Suprapubic skin (tissue), 4 donors: ENCODE data around the gene PWWP2B. TPM values are rescaled to one million over a fixed set of nuclear protein-coding genes. Genes with fewer than 3 reads are reported as not detected.

ENCODE experiments used
- DNase-seq, 2 donors: peaks; one replicate each; pipeline ENCODE4 v3.0.0-alpha.2; 2019; ENCODE audit warnings: low spot score in 2 of 2
- H3K27ac ChIP-seq: fragments of 200-600 bp; sonication (generic); one replicate; pipeline ENCODE4 v1.5.1; 2019
- H3K27me3 ChIP-seq: fragments of 200-600 bp; sonication (generic); one replicate; pipeline ENCODE4 v1.5.1; 2019
- H3K36me3 ChIP-seq: fragments of 200-600 bp; sonication (generic); one replicate; pipeline ENCODE4 v1.5.1; 2019
- H3K4me1 ChIP-seq: fragments of 200-600 bp; sonication (generic); one replicate; pipeline ENCODE4 v1.5.1; 2019
- H3K4me3 ChIP-seq: fragments of 200-600 bp; sonication (generic); one replicate; pipeline ENCODE4 v1.5.1; 2019; ENCODE audit warnings: mild to moderate bottlenecking
- H3K9me3 ChIP-seq: fragments of 200-600 bp; sonication (generic); one replicate; pipeline ENCODE4 v1.5.1; 2019
- EP300 ChIP-seq: sonication (generic); formaldehyde crosslinking; IDR thresholded peaks from one replicate; pipeline ENCODE4 v1.6.1; 2017; ENCODE audit warnings: antibody characterized with exemption
- POLR2A ChIP-seq, 2 donors: fragments of 450-650 bp; IDR thresholded peaks; one replicate each; pipeline ENCODE4 v1.6.1; 2017; ENCODE audit warnings: antibody characterized with exemption in 2 of 2, mild to moderate bottlenecking in 2 of 2, moderate library complexity in 2 of 2
- POLR2AphosphoS5 ChIP-seq, 3 donors: sonication (generic); formaldehyde crosslinking; IDR thresholded peaks; one replicate each; pipeline ENCODE4 v1.6.1; 2017; ENCODE audit warnings: antibody characterized with exemption in 3 of 3
- WGBS: methylation state at CpG from one replicate; pipeline ENCODE4 v1.1.5; 2018; 5-methylcytosine and 5-hydroxymethylcytosine counted together
- total RNA-seq, 4 donors: library from RNA; depleted of rRNA; stranded (reverse); fragments of >200 nt; gene quantifications; one replicate each; pipeline ENCODE4 v1.1.0, GENCODE V29; 2016
- TF ChIP-seq, protein P1 (sequence below), 2 donors: fragments of 200-600 bp in 1 of 2; fragments of 450-650 bp in 1 of 2; sonication (generic) in 1 of 2; IDR thresholded peaks; one replicate each; pipeline ENCODE4 v1.5.1; 2016 to 2019; ENCODE audit warnings: antibody characterized with exemption in 2 of 2, mild to moderate bottlenecking in 1 of 2, moderate library complexity in 1 of 2

PWWP2B gene
- total RNA-seq, 4 donors from 2014 or later: 15.2 to 19.4 (median 18.3) TPM

DNA sequence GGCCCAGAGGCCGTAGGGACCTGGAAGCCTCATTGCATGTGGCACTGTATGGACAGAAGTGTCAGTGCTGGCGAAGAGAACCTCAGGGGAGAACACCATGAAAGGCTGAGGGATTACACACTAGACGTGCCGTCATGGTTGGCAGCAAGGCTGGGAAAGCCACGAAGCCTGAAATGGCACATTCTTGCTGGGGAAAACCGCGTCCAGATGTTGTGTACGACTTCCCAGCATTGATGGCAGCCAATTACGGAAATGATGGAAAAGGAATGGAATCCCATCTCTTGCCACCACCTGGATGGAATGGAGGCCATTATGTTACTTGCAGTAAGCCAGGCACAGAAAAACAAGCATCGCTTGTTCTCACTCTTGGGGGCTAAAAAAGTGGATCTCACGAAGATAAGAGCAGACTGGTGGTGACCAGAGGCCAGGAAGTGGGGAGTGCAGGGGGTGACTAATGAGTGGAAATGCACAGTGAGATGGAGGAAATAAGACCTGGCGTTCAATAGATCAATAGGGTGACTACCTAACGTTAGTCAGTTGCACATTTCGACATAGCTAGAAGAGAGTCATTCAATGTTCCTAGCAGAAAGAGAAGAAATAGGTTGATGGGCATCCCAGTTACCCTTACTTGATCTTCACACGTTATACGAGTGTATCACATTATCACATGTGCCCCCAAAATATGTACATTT is 14.6 kb upstream of the PWWP2B start:
- Histone ChIP-seq H3K9me3 (no peaks in the 10 kb centered on the region), H3K27ac (no peak overlapping the region), H3K36me3 (no peaks in the 10 kb centered on the region), H3K4me3 (no peak overlapping the region), H3K4me1 (peaks cover 2% of the 10 kb centered on the region), H3K27me3 (no peaks in the 10 kb centered on the region)
- TF ChIP-seq POLR2A (IDR thresholded peaks at IDR 0.05): no peak
- TF ChIP-seq POLR2AphosphoS5 (IDR thresholded peaks at IDR 0.05): no peak
- no peak for TF ChIP-seq EP300
- TF ChIP-seq, protein P1, sequence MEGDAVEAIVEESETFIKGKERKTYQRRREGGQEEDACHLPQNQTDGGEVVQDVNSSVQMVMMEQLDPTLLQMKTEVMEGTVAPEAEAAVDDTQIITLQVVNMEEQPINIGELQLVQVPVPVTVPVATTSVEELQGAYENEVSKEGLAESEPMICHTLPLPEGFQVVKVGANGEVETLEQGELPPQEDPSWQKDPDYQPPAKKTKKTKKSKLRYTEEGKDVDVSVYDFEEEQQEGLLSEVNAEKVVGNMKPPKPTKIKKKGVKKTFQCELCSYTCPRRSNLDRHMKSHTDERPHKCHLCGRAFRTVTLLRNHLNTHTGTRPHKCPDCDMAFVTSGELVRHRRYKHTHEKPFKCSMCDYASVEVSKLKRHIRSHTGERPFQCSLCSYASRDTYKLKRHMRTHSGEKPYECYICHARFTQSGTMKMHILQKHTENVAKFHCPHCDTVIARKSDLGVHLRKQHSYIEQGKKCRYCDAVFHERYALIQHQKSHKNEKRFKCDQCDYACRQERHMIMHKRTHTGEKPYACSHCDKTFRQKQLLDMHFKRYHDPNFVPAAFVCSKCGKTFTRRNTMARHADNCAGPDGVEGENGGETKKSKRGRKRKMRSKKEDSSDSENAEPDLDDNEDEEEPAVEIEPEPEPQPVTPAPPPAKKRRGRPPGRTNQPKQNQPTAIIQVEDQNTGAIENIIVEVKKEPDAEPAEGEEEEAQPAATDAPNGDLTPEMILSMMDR (IDR thresholded peaks at IDR 0.05): no peak
- peak; percentile 53 to 54 for DNase-seq
- WGBS: 73% methylated on average over 16 of the region's 16 CpGs

DNA sequence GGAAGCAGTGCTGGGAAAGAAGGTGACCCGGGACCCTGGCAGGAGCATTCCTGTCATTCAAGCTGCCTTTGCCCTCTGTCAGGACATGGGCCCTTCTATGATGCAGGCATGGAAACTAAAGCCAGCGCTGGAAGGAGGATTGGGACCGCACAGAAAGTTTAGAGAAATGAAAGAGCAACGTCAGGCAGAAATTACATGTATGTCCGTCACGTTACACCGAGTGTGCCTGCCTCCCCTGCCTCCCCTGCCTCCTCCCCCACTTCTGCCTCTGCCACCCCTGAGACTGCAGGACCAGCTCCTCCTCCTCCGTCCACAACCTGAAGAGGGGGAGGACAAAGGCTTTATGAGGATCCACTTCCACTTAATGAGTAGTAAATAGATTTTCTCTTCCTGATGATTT is 13.9 kb upstream of the PWWP2B start:
- no peaks in the 10 kb centered on the region for H3K9me3 ChIP-seq
- 84% methylated on average over 8 of the region's 8 CpGs for WGBS
- peaks cover 8% of the 10 kb centered on the region for H3K4me1 ChIP-seq
- H3K4me3 ChIP-seq: no peak overlapping the region
- H3K27ac ChIP-seq: no peak overlapping the region
- DNase-seq: peak; percentile 47 to 55
- no peaks in the 10 kb centered on the region for H3K27me3 ChIP-seq
- TF ChIP-seq POLR2A (IDR thresholded peaks at IDR 0.05) (no peak), POLR2AphosphoS5 (IDR thresholded peaks at IDR 0.05) (no peak), EP300 (no peak)
- TF ChIP-seq, protein P1 (IDR thresholded peaks at IDR 0.05): no peak
- H3K36me3 ChIP-seq: no peaks in the 10 kb centered on the region

DNA sequence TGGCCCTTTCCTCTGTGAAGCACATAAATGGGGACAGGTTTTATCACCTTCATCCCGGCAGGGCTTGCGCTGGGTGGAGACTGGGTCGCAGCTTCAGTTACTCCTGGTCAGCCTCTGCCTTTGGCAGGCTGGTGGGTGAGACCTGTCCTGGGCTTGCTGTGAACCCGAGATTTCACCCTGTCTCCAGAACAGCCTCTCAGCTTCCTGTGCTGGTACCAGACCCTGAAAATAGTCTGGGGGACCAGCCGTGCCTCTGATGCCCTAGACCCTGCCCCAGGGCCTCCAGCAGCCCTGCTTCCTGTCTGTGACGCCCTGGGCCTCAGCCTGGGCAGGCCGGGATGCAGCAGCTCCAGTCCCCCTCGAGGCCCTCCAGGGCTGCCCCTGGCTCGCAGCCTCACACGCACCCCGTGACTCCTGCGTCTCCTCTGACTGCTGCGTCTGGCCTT is 13.2 kb upstream of the PWWP2B start:
- no peaks in the 10 kb centered on the region for H3K9me3 ChIP-seq
- peak; percentile 38 to 72 for DNase-seq
- H3K4me3 ChIP-seq: no peak overlapping the region
- H3K27me3 ChIP-seq: no peaks in the 10 kb centered on the region
- WGBS: 75% methylated on average over 10 of the region's 13 CpGs
- no peak overlapping the region for H3K27ac ChIP-seq
- H3K4me1 ChIP-seq: peaks cover 9% of the 10 kb centered on the region
- TF ChIP-seq POLR2A (IDR thresholded peaks at IDR 0.05) (no peak), POLR2AphosphoS5 (IDR thresholded peaks at IDR 0.05) (no peak), EP300 (no peak)
- TF ChIP-seq, protein P1 (IDR thresholded peaks at IDR 0.05): no peak
- no peaks in the 10 kb centered on the region for H3K36me3 ChIP-seq

DNA sequence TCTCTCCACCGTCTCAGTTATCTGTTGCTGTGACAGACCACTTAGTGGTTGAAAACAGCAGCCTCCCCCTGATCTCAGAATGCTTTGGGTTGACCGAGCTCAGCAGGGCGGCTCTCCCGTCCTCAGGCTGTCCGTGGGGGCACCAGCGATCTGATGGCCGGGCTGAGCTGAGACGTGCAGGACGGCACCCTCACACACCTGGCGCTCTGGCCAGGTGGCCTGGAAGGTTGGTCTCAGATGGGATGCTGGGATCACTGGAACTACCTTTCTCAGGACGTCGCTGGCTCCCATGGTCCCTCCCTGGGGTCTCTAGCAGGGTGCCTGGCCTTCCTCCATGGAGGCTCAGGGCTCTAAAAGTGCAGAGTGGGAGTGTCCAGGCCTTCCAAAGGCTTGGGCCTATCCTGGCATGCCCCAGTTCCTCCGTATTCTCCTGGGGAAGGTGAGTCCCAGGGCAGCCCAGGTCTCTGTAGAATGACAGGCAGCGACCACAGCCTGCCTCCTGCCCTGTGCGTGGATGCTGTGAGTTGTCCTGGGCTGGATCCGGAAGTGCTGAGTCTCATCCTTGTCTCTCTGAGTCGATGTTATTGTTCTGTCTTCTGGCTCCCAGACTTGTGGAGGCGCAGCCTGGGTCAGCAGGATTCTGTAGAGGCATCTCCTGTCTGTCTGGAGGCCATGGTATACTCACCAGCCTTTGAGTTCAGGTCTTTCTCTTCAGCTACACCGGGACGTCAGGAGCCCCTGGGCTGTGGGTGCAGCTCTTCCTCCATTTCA is 12.2 kb upstream of the PWWP2B start:
- WGBS: 79% methylated on average over 13 of the region's 20 CpGs
- DNase-seq: peak; percentile 36 to 71
- no peak overlapping the region for H3K27ac ChIP-seq
- no peaks in the 10 kb centered on the region for H3K36me3 ChIP-seq
- H3K4me1 ChIP-seq: peaks cover 19% of the 10 kb centered on the region
- TF ChIP-seq POLR2AphosphoS5 (IDR thresholded peaks at IDR 0.05) (no peak), POLR2A (IDR thresholded peaks at IDR 0.05) (no peak), EP300 (no peak)
- TF ChIP-seq, protein P1 (IDR thresholded peaks at IDR 0.05): no peak
- no peaks in the 10 kb centered on the region for H3K27me3 ChIP-seq
- no peaks in the 10 kb centered on the region for H3K9me3 ChIP-seq
- no peak overlapping the region for H3K4me3 ChIP-seq

DNA sequence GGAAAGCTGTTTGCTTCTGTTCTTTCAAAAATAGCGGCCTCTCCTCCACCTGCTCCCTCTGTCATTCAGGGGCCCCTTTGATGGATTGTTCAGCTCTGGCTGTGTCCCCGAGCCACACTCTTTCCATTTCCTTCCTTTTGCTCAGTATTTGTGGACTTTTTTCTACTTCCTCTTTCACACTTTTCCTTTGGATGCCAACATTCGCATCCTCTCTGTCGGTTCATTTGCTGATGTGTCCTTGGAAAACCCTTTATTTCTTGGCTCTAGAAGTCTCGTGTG is 11.7 kb upstream of the PWWP2B start:
- Histone ChIP-seq H3K36me3 (no peaks in the 10 kb centered on the region), H3K27me3 (no peaks in the 10 kb centered on the region), H3K4me3 (no peak overlapping the region), H3K27ac (no peak overlapping the region), H3K9me3 (no peaks in the 10 kb centered on the region), H3K4me1 (peaks cover 20% of the 10 kb centered on the region)
- TF ChIP-seq POLR2A (IDR thresholded peaks at IDR 0.05): no peak
- TF ChIP-seq EP300: no peak
- no peak for TF ChIP-seq POLR2AphosphoS5 (IDR thresholded peaks at IDR 0.05)
- DNase-seq: no peak
- 55% methylated on average over 5 of the region's 5 CpGs for WGBS
